NCI-H226 (cell line): ENCODE measurements around the gene DLX3.

Source experiments
- DNase-seq: peaks from one replicate; pipeline ENCODE4 v3.0.0-alpha.2; 2015

Gene DLX3

DNA sequence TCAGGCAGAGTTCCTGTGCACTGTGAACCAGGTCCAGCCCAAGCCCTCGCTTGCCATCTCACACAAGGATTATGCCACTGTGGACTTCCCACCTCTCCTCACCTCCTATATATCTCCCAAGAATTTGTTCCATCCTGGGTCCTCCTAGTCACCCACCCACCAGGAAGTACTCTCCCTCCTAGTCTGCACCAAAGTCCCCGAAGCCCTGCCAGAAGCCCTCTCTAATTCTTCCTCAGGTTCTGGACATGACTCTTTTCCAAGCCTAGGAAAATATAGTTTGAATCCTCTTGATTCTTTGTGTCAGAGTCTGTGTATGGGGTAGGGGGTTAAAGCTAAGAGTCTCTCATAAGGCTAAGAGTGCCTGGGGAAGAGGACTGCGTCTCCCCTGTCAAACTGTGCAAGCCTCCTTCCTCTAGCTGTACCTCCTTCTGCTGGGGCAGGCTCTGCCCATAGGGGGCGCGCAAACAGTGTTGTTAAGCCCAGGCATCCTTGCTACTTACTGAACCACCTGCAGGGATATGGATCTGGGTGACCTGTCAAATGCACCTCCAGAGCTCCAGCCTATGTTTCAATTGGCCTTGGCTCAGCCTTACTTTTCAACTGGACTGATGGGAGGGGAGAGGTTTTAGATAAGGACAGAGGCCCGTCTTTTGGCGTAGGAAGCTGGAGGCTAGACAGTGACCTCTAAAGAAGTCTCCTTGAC, 42.7 kb downstream of the DLX3 start:
- DNase-seq: peak; percentile 72

DNA sequence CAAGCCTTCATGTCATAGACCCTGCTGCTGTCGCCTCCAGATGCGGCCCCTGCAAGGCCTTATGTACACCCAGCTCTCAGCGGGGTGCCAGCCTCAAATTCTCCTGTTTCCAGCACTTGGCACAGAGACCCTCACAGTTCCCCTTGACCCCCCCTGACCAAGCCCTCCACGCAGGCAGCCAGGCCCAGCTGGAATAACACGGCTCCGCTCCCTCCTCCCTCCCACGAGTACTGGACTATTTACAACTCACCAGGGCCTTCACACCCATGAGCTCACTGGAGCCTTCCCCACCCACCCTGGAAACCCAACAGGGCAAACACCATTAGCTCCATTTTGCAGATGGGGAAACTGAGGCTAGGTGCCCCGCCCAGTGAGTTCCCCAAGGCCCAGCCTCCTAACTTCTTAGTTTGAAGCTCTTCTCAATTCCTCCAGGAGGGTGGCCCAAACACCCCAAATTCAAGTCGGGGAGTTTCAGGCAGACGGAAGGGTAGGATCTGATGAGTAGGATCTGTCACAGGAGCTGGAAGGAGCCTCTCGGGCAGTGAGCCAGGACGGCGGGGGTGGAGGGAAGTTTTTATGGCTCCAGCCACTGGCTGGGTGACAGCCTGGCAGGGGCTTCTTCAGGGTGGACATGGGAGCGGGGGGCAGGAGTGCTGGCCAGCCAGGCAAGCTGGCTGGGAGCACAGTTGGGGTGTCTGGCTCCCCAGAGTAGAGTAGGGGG, 43.5 kb downstream of the DLX3 start:
- DNase-seq: no peak

DNA sequence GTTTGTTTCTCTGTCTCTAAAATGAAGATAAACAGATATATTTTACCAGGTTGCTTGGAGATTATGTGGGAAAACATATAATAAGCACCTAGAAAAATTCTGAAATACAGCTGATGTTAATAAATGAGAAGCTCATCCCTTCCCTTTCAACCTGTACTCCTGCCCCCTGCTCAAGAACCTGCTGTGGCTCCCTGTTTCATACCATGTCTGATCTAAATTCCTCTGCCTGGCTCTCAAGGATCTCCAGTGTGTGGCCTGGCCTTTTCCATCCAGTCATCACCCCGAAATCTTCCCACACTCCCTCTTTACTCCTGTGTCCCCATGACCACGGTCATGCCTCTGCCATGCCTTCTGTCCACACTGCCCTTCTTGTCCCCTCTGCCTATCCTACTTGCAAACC, 45.4 kb downstream of the DLX3 start:
- no peak for DNase-seq

DNA sequence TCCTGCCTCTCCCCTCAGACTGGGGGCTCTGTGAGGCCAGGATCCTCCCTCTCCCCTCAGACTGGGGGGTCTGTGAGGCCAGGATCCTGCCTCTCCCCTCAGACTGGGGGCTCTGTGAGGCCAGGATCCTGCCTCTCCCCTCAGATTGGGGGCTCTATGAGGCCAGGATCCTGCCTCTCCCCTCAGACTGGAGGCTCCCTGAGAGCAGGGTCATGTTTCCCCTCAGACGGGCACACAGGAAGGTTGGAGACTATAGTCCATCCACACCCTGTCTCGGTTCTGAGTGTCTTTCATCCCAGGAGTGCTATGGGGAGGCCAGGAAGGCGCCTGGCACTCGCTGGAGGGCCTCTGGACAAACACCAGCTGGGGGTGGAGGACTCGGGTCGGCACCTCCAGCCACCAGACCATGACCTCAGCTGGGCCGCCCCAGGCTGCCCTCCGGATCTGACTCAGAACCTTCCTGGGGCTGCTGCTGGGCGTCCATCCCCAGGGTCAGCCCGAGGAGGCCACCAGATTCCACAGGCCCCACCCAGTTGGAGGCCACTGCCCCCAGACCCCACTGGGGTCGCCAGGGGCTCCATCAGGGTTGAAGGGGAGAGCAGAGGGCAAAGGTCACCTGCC, 48.0 kb downstream of the DLX3 start:
- peak; percentile 21 for DNase-seq

DNA sequence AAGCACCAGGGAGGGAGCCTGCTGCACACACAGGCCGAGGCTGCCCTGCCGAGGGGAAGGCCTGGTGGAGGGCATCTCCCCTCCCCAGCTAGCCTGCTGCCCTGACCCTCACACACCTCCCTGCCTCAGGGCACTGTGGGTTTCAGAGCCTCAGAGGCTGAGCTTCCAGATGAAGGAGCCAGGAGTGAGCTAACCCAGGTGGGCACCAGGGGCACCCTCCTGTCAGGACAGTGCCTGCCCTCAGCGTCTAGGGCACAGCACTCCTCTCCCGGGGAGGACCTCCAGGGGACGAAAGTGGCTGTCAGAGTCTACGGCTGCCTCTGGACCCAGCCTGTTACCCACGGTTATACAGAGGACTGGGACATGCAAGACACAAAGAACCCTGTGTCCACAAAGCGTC, 48.8 kb downstream of the DLX3 start:
- no peak for DNase-seq

DNA sequence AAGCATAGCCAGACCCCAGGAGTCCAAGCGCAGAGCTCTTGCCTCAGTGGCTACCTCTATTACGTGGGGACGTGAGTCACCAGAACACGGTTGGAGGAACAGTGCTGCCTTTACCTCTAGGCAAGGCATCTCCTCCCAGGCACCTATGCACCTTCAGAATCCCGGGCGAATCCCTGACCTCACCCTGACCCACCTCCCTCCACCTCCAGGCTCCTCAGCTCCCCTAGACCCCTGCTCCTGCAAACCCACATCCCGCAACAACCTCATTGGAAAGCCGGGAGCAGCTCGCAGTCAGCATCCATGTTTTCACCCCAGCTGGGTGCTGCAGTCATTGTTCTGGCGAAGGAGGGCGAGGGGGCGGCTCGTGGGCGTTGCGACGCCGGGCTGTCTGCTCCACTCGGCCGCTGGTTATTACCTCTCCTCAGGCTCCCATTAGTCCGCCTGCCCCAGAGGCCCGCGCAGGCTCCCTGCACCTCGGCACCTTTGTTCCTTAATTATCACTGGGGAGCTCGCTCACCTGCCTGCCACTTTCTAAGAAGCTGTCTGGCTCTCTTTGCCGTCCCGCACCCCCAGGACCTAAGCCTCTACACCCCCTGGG, 50.7 kb downstream of the DLX3 start:
- no peak for DNase-seq

DNA sequence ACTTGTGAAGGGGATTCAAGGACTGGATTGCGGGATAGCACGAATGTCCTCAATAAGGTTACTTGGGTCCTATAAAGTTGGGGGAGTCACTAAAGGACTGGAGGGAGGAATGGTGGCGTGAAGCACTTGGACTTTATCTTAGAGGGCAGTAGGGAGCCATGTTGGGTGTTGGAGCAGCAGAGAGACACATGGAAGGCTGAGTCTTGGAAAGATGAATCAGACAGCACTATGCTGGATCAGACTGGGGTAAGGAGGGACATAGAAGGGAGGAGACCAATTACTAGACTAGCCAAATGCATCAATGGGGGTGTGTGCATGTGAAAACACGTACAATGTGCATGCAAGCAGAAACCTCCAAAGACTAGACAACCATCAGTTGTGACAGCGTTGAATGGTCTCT, 52.1 kb downstream of the DLX3 start:
- DNase-seq: no peak

DNA sequence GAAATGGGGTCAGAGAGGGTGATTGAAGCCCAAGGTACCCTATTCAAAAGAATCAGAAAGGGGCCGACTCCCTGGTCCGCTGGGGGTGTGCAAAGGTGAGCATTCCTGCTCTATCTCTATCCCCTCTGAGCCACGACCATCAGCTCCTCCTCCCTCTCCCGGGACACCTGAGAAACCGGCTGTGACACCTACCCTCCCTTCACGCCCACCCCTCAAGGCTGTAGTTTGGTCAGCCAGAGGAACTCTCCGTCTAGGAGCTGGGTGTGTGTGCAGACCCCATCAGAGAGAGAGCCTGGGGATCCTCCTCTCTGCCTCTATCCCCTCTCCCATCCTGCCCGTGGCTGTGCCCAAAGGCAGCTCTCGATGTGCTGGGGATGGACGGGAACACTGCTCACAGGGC, 53.6 kb downstream of the DLX3 start:
- no peak for DNase-seq
